ENCODE data around the gene STXBP2.
"Not testable (repeated sequence)": the region's sequence is repeated elsewhere in the genome, so short reads cannot be mapped to it uniquely, and the experiment has no call there.

STXBP2 gene

GRCh38 chr19:7632340-7633203 lies 4.3 kb upstream of the STXBP2 start:
- DNase-seq (ENCODE audit: low read depth), result no peak

GRCh38 chr19:7633698-7634097 lies 3.2 kb upstream of the STXBP2 start, which contains the start of gene PCP2:
TSS of gene PCP2 (minus strand) at chr19:7633719. CDS start at chr19:7633457, 262 bp downstream.
- no peak for DNase-seq (ENCODE audit: low read depth)

- DNase-seq (ENCODE audit: low read depth), result no peak
Observed at GRCh38 chr19:7635670-7636069, 1.2 kb upstream of the STXBP2 start.

- DNase-seq (ENCODE audit: low read depth), result no peak
Observed at GRCh38 chr19:7636317-7636690, 606 bp upstream of the STXBP2 start.

GRCh38 chr19:7637374-7638256 lies 705 bp downstream of the STXBP2 start:
- DNase-seq (ENCODE audit: low read depth), result no peak

- DNase-seq (ENCODE audit: low read depth), result no peak
Observed at GRCh38 chr19:7638802-7639465, 2.0 kb downstream of the STXBP2 start.

- DNase-seq (ENCODE audit: low read depth), result no peak
Observed at GRCh38 chr19:7639863-7640348, 3.0 kb downstream of the STXBP2 start.

GRCh38 chr19:7640803-7641202 lies 3.9 kb downstream of the STXBP2 start:
- no peak for DNase-seq (ENCODE audit: low read depth)

GRCh38 chr19:7641290-7642276 lies 4.7 kb downstream of the STXBP2 start:
- no peak for DNase-seq (ENCODE audit: low read depth)

GRCh38 chr19:7642295-7643030 lies 5.6 kb downstream of the STXBP2 start:
- no peak for DNase-seq (ENCODE audit: low read depth)

GRCh38 chr19:7643031-7643415 lies 6.1 kb downstream of the STXBP2 start:
- no peak for DNase-seq (ENCODE audit: low read depth)

- DNase-seq (ENCODE audit: low read depth), result not testable (repeated sequence)
Observed at GRCh38 chr19:7643629-7644549, 7.0 kb downstream of the STXBP2 start.

GRCh38 chr19:7644550-7644877 lies 7.6 kb downstream of the STXBP2 start:
- DNase-seq (ENCODE audit: low read depth), result no peak

GRCh38 chr19:7645163-7645562 lies 8.3 kb downstream of the STXBP2 start:
- no peak for DNase-seq (ENCODE audit: low read depth)

- DNase-seq (ENCODE audit: low read depth), result no peak
Observed at GRCh38 chr19:7645656-7646425, 8.9 kb downstream of the STXBP2 start.

GRCh38 chr19:7646426-7646700 lies 9.5 kb downstream of the STXBP2 start:
- no peak for DNase-seq (ENCODE audit: low read depth)

- no peak for DNase-seq (ENCODE audit: low read depth)
Observed at GRCh38 chr19:7647156-7647555, 10.2 kb downstream of the STXBP2 start.

GRCh38 chr19:7648265-7649014 lies 11.5 kb downstream of the STXBP2 start:
- DNase-seq (ENCODE audit: low read depth), result no peak

Data from stimulated activated CD8-positive, alpha-beta memory T cell treated with anti-CD3 and anti-CD28 coated beads, Interleukin-15, amount 100 ng/mL, for 1 hour (primary cell).